MM.1S (cell line): Measurements from ENCODE around the gene PRCP.

Experiments
- CTCF ChIP-seq: fragments of 300-600 bp; sonication (generic); IDR thresholded peaks from 2 replicates; pipeline ENCODE4 v1.5.1; 2016; ENCODE audit warnings: antibody characterized with exemption, low read length, mixed read lengths
- EZH2 ChIP-seq: fragments of 300-600 bp; sonication (generic); optimal IDR thresholded peaks from 2 replicates; pipeline ENCODE3; 2017; ENCODE audit warnings: low read depth, mild to moderate bottlenecking, antibody characterized with exemption, low read length, mixed read lengths
- EZH2phosphoT487 ChIP-seq: fragments of 300-600 bp; sonication (generic); IDR thresholded peaks from 2 replicates; pipeline ENCODE4 v1.6.1; 2018; ENCODE audit warnings: antibody characterized with exemption, low read length

- TF ChIP-seq CTCF, result no peak
- no peak for TF ChIP-seq EZH2
- TF ChIP-seq EZH2phosphoT487, result no peak
Measured at GRCh38 chr11:82874646-82875523, 25.3 kb downstream of the PRCP start.
